Measurements from ENCODE around the gene METTL2B.

The METTL2B gene

DNA sequence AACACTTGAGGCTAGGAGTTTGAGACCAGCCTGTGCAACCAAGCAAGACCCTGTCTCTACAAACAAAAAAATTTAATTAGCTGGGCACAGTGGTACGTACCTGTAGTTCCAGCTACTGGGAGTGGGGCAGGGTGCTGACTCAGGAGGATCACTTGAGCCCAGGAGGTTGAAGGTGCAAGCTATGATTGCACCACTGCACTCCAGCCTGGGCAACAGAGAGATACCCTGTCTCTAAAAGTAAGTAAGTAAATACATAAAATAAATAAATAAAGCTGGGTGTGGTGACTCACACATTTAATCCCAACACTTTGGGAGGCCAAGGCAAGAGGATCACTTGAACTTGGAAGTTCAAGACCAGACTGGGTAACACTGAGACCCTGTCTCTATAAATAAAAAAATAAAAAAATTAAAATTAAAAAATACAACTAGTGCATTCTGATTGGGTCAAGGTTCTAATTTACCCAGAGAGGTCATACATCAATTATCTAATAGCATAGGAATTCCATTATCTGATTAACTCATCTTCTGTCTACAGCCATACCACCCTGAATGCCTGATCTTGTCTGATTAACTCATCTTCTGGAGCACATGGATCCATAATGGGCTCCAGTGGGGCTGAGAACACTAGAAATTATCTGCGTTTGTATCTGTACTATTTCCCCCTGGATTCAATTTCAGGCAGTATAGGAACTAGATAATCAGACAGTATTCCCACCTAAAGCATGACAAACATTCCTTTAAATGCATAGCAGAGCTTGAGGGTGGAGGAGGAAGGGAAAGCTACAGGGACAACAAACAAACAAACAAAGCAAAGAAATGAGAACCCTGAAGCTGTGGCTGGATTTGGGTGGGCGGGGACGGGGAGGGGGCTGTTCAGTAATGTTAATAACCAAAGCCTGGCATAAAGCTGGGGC is 41.9 kb upstream of the METTL2B start:
- no peak overlapping the region for H3K4me3 ChIP-seq (replicated peaks; ENCODE audit: low read depth, low read length)
- DNase-seq (ENCODE audit: extremely low read depth, insufficient read length) = no peak
- H3K36me3 ChIP-seq (ENCODE audit: control insufficient read depth, insufficient read depth, low read length) = no peaks in the 10 kb centered on the region
- TF ChIP-seq, protein P1, sequence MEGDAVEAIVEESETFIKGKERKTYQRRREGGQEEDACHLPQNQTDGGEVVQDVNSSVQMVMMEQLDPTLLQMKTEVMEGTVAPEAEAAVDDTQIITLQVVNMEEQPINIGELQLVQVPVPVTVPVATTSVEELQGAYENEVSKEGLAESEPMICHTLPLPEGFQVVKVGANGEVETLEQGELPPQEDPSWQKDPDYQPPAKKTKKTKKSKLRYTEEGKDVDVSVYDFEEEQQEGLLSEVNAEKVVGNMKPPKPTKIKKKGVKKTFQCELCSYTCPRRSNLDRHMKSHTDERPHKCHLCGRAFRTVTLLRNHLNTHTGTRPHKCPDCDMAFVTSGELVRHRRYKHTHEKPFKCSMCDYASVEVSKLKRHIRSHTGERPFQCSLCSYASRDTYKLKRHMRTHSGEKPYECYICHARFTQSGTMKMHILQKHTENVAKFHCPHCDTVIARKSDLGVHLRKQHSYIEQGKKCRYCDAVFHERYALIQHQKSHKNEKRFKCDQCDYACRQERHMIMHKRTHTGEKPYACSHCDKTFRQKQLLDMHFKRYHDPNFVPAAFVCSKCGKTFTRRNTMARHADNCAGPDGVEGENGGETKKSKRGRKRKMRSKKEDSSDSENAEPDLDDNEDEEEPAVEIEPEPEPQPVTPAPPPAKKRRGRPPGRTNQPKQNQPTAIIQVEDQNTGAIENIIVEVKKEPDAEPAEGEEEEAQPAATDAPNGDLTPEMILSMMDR (IDR thresholded peaks at IDR 0.05; ENCODE audit: insufficient read depth, low read length, poor library complexity, severe bottlenecking) = no peak
- no peaks in the 10 kb centered on the region; the same call in 1 of the 2 replicates for H3K27me3 ChIP-seq (replicated peaks; ENCODE audit: control insufficient read depth, insufficient read depth, low read length)

DNA sequence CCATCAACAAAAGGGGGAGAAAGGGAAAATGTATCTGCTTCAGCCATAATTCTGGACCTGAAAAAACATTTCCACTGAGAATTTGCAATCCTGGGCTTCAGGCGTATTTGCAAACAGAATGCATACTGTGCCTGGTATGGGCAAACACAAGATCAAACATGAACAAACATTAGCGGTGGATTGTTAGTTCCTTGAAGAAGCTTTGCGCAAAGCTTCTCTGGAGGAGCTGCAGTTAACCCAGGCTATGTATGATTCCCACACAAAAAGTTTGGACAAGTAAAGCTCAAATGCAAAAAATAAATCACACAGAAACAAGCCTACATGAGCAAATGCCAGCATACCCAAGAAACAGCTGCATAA is 41.2 kb upstream of the METTL2B start:
- no peak for DNase-seq (ENCODE audit: extremely low read depth, insufficient read length)
- no peaks in the 10 kb centered on the region; the same call in 1 of the 2 replicates for H3K27me3 ChIP-seq (replicated peaks; ENCODE audit: control insufficient read depth, insufficient read depth, low read length)
- H3K36me3 ChIP-seq (ENCODE audit: control insufficient read depth, insufficient read depth, low read length) = no peaks in the 10 kb centered on the region
- H3K4me3 ChIP-seq (replicated peaks; ENCODE audit: low read depth, low read length) = no peak overlapping the region
- TF ChIP-seq, protein P1 (IDR thresholded peaks at IDR 0.05; ENCODE audit: insufficient read depth, low read length, poor library complexity, severe bottlenecking) = no peak

DNA sequence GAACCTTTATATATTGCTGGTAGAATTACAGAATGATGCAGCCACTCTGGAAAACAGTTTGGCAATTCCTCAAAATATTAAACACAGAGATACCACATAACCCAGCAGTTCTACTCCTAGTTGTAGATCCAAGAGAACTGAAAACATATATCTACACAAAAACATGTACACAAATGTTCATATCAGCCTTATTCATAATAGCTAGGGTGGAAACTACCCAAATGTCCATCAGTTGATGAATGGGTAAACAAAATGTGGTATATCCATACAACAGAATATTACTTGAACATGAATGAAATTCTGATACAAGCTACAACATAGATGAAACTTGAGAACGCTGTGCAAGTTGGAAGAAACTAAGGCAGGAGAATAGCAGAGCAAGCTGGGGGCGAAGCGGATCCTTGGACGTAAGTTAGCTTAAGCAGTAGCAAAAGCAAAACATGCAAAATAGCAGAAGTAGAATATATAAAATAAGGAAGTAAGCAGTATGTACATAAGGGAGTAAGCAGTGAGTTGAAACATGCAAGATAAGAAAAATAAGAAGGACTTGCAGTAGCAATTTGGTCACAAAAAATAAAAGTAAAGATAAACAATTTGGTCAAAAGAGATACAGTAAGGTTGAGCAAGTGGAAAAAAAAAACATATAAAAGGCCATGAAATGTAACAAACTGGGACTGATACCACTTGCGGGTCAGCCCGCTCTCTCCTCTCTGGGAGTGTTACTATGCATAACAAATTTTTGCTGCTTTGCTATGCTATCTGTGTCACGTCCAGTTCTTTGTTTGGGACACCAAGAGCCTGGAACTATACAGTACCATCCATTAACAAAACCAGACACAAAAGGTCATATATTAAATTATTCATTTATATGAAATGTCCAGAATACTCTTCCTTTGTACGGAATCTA is 38.9 kb upstream of the METTL2B start:
- TF ChIP-seq, protein P1 (IDR thresholded peaks at IDR 0.05; ENCODE audit: insufficient read depth, low read length, poor library complexity, severe bottlenecking) = no peak
- no peak overlapping the region for H3K4me3 ChIP-seq (replicated peaks; ENCODE audit: low read depth, low read length)
- no peaks in the 10 kb centered on the region for H3K27me3 ChIP-seq (replicated peaks; ENCODE audit: control insufficient read depth, insufficient read depth, low read length)
- no peak for DNase-seq (ENCODE audit: extremely low read depth, insufficient read length)
- no peaks in the 10 kb centered on the region for H3K36me3 ChIP-seq (ENCODE audit: control insufficient read depth, insufficient read depth, low read length)

DNA sequence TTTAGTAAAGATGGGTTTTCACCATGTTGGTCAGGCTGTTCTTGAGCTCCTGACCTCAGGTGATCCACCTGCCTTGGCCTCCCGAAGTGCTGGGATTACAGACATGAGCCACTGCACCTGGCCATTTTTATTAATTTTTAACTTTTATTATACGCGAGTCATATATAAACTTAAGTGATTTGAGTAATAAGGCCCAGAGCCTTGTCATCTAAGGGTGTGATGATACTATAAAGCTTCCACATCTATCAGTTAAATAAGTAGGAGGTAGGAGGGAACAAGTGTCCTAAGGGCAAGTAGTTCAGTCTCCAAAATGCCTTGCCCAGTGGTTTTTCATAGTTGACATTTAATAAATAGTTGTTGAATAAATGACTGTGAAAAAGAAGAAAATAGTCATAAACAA is 34.2 kb upstream of the METTL2B start:
- no peak overlapping the region for H3K4me3 ChIP-seq (replicated peaks; ENCODE audit: low read depth, low read length)
- DNase-seq (ENCODE audit: extremely low read depth, insufficient read length) = no peak
- TF ChIP-seq, protein P1 (IDR thresholded peaks at IDR 0.05; ENCODE audit: insufficient read depth, low read length, poor library complexity, severe bottlenecking) = no peak

GRCh38 chr7:128443831-128444600 is 32.5 kb upstream of the METTL2B start:
- Histone ChIP-seq H3K36me3 (ENCODE audit: control insufficient read depth, insufficient read depth, low read length) (no peaks in the 10 kb centered on the region), H3K4me3 (replicated peaks; ENCODE audit: low read depth, low read length) (no peak overlapping the region), H3K27me3 (replicated peaks; ENCODE audit: control insufficient read depth, insufficient read depth, low read length) (no peaks in the 10 kb centered on the region)
- DNase-seq (ENCODE audit: extremely low read depth, insufficient read length) = no peak
- TF ChIP-seq, protein P1 (IDR thresholded peaks at IDR 0.05; ENCODE audit: insufficient read depth, low read length, poor library complexity, severe bottlenecking) = no peak

More for the DNA sequence above, 34.2 kb upstream of the METTL2B start:
- Histone ChIP-seq H3K36me3 (ENCODE audit: control insufficient read depth, insufficient read depth, low read length) (no peaks in the 10 kb centered on the region), H3K27me3 (replicated peaks; ENCODE audit: control insufficient read depth, insufficient read depth, low read length) (no peaks in the 10 kb centered on the region)

Data from GM06990 (cell line).